AG08396 (cell line): ENCODE measurements around the gene ANGPTL4.
A peak's percentile ranks its signal among the peaks of the same experiment; 100 is the strongest.
"Not testable (repeated sequence)": the region's sequence is repeated elsewhere in the genome, so short reads cannot be mapped to it uniquely, and the experiment has no call there.

Experiments
- DNase-seq: peaks from one replicate; pipeline ENCODE4 v3.0.0; 2012; ENCODE audit warnings: low spot score, mixed read lengths

Gene ANGPTL4

DNA sequence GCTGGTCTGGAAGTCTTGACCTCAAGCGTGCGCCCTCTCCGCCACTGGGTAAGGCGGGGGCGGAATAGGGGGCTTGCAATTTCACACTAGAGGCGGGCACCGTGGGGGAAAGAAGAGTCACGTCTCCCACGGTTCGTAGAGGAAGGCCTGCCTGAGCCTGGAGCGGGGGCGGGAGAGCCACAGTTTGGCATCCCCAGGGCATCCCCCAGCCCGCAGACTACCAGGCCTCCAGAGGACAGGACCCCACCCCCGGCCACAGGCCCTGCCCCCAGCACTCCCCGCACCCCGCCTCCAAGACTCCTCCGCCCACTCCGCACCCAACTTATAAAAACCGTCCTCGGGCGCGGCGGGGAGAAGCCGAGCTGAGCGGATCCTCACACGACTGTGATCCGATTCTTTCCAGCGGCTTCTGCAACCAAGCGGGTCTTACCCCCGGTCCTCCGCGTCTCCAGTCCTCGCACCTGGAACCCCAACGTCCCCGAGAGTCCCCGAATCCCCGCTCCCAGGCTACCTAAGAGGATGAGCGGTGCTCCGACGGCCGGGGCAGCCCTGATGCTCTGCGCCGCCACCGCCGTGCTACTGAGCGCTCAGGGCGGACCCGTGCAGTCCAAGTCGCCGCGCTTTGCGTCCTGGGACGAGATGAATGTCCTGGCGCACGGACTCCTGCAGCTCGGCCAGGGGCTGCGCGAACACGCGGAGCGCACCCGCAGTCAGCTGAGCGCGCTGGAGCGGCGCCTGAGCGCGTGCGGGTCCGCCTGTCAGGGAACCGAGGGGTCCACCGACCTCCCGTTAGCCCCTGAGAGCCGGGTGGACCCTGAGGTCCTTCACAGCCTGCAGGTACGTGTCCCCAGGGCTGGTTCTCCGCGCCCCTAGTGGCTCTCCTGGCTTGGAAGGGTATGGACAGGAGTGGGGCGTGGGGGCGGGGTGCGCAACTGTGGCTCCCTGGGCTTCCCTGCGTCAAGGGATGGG is at the start of gene ANGPTL4:
ANGPTL4 (plus strand) TSS at position 353 of the 969 bp plus-strand sequence; CDS start at position 520, 167 bp downstream.
- peak; percentile 85 for DNase-seq

DNA sequence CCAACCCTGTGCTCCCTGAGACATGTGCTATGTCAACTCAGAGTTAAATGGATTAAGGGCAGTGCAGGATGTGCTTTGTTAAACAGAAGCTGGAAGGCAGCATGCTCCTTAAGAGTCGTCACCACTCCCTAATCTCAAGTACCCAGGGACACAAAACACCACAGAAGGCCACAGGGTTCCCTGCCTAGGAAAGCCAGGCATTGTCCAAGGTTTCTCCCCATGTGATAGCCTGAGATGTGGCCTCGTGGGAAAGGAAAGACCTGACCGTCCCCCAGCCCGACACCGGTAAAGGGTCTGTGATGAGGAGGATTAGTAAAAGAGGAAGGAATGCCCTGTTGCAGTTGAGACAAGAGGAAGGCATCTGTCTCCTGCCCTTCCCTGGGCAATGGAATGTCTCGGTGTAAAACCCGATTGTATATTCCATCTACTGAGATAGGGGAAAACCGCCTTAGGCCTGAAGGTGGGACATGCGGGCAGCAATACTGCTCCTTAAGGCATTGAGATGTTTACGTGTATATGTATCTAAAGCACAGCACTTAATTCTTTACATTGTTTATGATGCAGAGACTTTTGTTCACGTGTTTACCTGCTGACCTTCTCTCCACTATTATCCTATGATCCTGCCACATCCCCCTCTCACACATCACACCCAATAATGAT is 48.8 kb upstream of the ANGPTL4 start:
- not testable (repeated sequence) for DNase-seq

DNA sequence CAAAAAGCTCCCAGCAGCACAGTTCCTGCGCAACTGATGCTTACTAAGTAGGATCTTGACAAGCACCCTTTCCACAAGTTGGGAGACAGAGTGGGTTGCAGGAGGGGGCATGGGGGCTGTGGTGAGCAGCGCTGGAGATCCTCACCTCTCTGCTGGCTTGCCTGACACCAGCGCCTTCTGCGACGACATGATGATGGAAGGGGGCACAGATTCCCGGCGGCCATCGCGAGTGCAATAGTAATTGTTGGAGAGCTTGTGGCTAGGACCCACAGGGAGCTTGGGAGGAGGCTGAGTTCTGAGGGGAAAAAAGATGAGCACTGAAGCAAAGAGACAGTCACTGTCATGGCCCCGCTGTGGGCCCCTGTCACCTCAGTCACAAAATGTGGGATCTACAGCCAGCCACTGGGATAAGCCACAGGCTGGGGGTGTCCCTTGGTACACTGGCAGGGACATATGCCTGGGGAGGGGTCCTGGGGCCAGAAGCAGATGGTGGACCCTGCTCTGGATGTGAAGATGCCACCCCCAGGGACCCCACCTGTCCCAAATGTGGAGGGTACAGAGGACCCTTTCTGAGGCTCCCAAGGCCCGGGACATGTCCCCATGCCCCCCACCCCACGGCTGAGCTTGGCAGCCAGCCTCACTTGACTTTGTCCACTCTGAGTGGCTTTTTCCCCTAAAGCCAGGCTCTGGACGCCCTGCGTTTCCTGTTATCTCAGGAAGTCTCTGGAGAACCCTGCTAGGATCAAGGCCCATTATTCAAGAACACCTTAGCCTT is 47.4 kb upstream of the ANGPTL4 start:
- DNase-seq: no peak

- not testable (repeated sequence) for DNase-seq
Observed at GRCh38 chr19:8318835-8319234, 45.1 kb upstream of the ANGPTL4 start.

GRCh38 chr19:8319807-8320520 is 44.0 kb upstream of the ANGPTL4 start:
- no peak for DNase-seq

- DNase-seq: no peak
Observed at GRCh38 chr19:8320564-8321066, 43.3 kb upstream of the ANGPTL4 start.

DNA sequence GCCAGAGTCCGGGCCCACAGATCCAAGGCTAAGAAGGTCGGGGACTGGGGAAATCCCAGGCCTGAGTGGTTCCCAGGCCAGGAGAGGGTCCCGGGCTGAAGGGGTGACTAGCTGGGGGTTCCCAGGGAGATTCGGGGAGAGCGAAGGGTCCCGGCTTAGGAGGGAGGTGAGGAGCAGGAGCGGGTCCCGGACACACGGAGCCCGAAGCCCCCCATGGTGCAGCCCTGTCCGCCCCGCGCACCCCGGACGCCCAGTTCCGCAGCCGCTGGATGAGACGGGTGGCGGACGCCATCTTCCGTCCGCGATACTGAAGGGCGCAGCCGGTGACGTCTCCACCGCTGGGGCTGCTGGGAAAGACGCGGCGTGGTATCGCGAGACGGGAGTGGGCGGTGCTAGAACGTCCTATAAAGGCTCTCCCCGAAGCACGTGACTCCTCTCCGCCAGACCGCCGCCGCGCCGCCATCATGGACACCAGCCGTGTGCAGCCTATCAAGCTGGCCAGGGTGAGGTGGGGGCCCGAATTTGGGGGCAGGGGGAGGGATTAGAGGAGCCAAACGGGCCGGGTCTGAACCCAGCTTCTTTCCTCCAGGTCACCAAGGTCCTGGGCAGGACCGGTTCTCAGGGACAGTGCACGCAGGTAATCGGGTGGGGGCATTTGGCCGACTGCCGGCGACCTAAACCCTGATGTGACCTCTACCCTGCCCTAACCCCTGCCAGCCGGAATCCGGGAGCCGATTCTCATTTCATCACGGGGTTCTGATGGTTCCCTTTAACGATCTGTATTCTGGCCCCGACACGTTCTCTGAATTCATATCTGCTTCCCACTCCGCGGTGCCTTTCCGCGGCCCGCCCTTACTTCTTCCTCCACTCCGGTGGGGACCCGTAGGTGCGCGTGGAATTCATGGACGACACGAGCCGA is 42.6 kb upstream of the ANGPTL4 start, which contains the start of the genes NDUFA7 and RPS28:
NDUFA7 (minus strand) TSS at position 309 of the 919 bp plus-strand sequence; CDS start at position 292, 17 bp downstream.
RPS28 (plus strand) TSS at position 430 of the 919 bp plus-strand sequence; CDS start at position 465, 35 bp downstream.
- DNase-seq: peak; percentile 97

DNA sequence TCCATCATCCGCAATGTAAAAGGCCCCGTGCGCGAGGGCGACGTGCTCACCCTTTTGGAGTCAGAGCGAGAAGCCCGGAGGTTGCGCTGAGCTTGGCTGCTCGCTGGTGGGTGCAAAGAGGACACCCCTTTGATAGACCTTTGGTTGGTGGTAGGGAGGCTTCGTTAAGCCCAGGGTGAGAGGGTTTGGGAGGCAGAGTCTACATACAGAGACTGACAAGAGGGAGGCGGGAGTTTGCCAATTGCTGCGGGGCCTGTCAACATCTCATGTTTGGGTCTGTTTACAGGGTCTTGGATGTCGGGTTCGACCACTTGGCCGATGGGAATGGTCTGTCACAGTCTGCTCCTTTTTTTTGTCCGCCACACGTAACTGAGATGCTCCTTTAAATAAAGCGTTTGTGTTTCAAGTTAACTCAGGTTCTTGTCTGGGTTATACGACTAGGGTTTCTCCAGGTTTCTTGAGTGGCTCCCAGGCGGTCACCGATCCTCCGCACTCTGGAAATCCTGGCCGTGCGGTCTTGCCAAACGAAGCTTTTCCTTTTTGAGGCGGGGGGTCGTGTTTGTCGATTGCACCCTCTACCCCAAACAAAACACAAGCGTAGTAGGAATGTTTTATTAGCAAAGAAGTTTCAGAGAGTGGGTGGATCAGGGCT is 41.8 kb upstream of the ANGPTL4 start:
- no peak for DNase-seq

DNA sequence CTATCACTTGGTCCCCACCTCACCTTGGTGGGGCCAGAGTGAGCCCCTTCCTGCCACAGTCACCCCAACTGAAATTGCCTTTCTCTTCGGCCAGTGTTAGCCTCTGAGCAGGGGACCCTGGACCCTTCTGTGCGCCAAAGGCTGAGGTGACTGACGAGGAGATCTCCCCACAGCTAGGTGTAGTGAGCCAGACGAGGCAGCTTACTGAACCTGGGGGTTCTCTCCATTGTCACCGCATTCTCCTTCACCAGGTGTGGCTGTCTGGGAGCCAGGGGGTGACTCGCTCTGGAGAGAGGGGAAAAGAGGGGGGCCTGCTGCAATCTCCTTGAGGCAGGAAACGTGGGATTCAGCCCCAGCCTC is 41.3 kb upstream of the ANGPTL4 start:
- DNase-seq: no peak

DNA sequence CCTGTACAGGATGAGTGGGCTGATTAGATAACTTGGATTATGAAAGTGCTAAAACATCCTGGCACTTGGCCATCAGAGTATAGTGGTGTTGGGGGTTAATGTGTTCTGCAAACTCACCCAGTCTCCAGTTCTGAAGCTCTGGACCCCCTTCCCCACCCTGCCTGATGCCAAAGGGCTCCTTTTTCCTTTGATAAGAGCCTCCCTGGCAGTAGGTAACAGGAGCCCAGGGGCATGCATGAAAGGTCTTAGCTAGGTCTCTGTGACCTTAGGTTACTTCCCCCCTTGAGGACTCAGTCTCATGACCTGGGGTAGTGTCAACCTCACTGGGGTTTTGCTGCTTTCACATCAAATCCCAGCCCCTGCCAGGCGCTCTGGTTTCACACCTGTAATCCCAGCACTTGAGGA is 40.2 kb upstream of the ANGPTL4 start:
- no peak for DNase-seq

DNA sequence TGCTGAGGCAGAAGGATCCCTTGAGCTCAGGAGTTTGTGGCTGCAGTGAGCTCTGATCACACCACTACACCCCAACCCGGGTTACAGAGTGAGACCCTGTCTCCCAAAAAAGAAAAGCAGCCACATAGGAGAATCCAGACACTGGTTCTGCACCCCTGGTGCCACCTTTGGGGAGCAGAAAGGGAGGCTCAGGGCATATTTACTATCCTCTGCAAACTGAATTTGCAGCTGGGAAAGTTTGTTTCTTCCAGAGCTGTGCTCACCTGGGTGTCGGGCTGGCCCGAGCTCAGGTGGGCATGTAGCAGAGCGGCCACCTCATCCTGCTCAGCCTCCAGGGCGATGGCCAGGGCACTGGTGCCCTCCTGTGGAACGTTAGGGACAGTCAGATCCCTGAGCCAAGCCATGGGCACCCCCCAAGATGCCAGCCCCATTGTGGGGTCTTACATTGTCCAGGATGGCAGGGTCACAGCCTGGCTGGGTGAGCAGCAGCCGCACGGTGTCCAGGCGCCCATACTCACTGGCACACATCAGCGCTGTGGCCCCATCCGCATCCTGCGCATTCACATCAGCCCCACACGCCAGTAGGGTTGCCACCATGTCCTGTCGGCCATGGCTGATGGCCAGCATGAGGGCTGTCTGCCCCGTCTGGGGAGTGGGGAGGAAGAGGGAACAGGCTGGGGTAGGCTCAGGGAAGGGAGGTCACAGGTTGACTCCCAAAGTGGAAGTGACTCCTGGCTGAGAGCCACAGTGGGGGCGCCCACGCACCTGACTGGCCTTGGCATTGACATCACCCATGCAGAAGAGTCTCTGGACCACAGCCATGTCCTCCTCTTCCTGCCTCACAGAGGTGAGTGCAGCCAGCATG is 39.5 kb upstream of the ANGPTL4 start:
- no peak for DNase-seq

DNA sequence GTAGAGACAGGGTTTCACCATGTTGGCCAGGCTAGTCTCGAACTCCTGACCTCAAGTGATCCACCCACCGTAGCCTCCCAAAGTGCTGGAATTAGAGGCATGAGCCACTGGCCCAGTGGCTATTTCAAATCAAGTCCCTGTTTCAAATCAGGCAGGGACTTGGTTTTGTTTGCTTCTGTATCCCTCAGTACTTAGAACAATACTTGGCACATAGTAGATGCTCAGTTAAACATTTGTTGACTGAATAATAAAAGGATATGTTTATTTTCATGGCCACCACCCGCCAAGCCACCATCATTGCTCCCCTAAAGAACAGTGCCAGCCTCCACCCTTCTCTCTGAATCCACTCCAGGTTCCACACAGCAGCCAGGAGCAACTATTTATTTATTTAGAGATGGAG is 38.5 kb upstream of the ANGPTL4 start:
- no peak for DNase-seq

DNA sequence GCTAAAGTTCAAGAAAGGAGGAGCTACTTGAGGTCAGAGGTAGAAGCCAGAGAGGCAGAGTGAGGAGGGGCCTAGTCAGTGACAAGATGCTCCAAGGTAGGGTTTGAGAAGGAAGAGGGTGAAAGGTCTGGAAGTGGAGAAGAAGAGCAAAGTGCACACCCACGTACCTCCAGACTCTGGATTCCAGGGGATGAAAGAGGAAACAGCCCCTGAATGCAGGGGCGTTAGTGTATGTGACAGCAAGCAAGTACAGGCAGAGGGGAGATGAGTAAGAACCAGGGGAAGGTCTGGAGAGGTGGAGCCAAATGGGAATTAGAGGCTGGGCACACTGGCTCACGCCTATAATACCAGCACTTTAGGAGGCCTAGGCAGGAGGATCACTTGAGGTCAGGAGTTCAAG is 34.0 kb upstream of the ANGPTL4 start:
- no peak for DNase-seq

DNA sequence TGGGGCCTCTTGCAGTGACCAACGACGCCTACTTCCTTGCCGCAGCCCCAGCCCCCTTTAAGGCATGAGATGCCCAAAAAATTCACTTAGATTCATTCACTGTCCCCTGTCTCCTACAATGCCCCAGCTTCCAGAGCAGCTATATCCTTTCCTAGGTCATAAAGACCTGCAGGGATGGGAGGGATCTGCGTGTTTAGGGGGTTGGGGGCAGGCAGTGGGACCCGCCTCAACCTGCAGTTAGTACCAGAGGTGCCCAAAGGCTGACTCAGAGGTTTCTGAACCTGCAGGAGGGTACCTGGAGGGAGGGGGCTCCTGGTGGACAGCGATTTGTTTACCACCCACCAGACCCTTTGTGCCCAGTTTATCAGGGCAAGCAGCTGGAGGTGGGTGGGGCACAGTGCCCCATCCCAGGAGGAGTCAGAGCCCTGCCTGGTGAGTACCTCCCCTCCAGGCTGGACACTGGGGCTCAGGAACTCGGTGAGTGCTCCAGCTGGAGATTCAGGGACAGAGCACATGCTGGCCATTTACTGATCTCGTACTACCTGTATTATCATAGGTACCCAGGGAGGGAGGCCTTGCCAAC is 32.6 kb upstream of the ANGPTL4 start:
- no peak for DNase-seq

- no peak for DNase-seq
Observed at GRCh38 chr19:8332976-8333766, 30.8 kb upstream of the ANGPTL4 start.

DNA sequence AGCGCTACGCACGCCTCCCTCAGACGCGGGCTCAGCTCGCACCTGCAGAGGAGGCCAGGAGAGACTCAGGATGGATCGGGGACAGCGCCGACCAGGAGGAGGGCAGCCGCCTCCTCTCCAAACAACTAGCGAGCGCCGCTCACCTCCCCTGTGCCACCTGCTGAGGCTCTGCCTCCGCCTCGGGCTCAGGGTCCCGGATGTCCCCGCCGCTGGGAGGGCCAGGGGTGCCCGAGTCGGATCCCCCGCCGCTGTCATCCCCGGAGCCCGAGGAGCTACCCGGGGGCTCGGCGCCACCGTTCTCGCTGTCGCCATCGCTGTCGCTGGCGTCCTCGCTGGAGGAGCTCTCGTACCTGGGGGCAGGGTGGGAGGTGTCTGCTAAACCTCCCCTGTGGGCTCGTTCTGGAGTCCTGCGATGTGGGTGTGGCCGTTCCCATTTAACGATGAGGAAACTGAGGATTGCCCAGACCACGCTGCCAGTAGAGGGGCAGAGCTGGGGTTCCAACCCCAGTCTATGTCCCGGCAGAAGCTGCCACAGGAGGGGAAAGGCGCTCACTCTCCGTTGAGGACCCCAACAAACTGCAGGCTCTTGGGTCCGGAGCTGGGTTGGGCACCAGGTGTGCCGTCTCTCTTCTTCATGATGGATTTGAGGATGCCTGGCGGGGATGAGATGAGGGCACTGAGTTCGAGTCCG is 30.0 kb upstream of the ANGPTL4 start:
- DNase-seq: no peak
